Immature natural killer cell (primary cell): ENCODE data around the gene ERFE. TPM values are rescaled to one million over a fixed set of nuclear protein-coding genes. Genes with fewer than 3 reads are reported as not detected.
A peak's percentile ranks its signal among the peaks of the same experiment; 100 is the strongest.

Source experiments
- DNase-seq, 3 donors: peaks; one replicate each; pipeline ENCODE4 v3.0.0; 2022; ENCODE audit warnings: mixed read lengths in 1 of 3
- H3K27ac Mint-ChIP-seq, 6 donors: one replicate each; pipeline ENCODE4 v1.8.0; 2020; ENCODE audit warnings: mixed read lengths in 6 of 6, mild to moderate bottlenecking in 5 of 6, inconsistent platforms in 4 of 6, moderate library complexity in 3 of 6
- H3K27me3 Mint-ChIP-seq, 3 donors: one replicate each; pipeline ENCODE4 v1.8.0; 2020 to 2021; ENCODE audit warnings: low read depth in 3 of 3, mild to moderate bottlenecking in 3 of 3, mixed read lengths in 3 of 3, moderate library complexity in 3 of 3, inconsistent platforms in 1 of 3
- H3K36me3 Mint-ChIP-seq, 3 donors: one replicate each; pipeline ENCODE4 v1.8.0; 2020; ENCODE audit warnings: mixed read lengths in 3 of 3, inconsistent platforms in 2 of 3, mild to moderate bottlenecking in 2 of 3
- H3K4me1 Mint-ChIP-seq, 2 donors: one replicate each; pipeline ENCODE4 v1.8.0; 2020; ENCODE audit warnings: inconsistent platforms in 2 of 2, mild to moderate bottlenecking in 2 of 2, mixed read lengths in 2 of 2, moderate library complexity in 1 of 2
- H3K4me3 Mint-ChIP-seq, 5 donors: one replicate each; pipeline ENCODE4 v1.8.0; 2020; ENCODE audit warnings: mild to moderate bottlenecking in 5 of 5, mixed read lengths in 5 of 5, inconsistent platforms in 3 of 5, moderate library complexity in 3 of 5
- H3K9me3 Mint-ChIP-seq, 6 donors: one replicate each; pipeline ENCODE4 v1.8.0; 2020; ENCODE audit warnings: mild to moderate bottlenecking in 6 of 6, mixed read lengths in 6 of 6, inconsistent platforms in 4 of 6, moderate library complexity in 3 of 6
- polyA plus RNA-seq, 3 donors: library from polyadenylated mRNA; unstranded; fragments of 300-500 nt; fragmentation: Illumina TruSeq; gene quantifications; one replicate each; pipeline ENCODE4 v1.2.3, GENCODE V29; 2021

ERFE gene
- polyA plus RNA-seq, 3 donors from 2014 or later: 4.6 to 6.2 (median 5.7) TPM

- DNase-seq: no peak
- H3K27me3 Mint-ChIP-seq: peaks cover 0 to 4% (median 3%) of the 10 kb centered on the region in 3 donors
- H3K4me1 Mint-ChIP-seq: no peaks in the 10 kb centered on the region
These were observed 36.2 kb upstream of the ERFE start for GRCh38 chr2:238122287-238123217.

GRCh38 chr2:238123218-238123971 lies 35.4 kb upstream of the ERFE start:
- Mint-ChIP-seq H3K9me3 (no peaks in the 10 kb centered on the region), H3K4me3 (no peak overlapping the region), H3K27me3 (peaks cover 0 to 2% (median 0%) of the 10 kb centered on the region in 3 donors), H3K36me3 (no peaks in the 10 kb centered on the region), H3K4me1 (no peaks in the 10 kb centered on the region), H3K27ac (no peak overlapping the region)
- no peak for DNase-seq

More at GRCh38 chr2:238122287-238123217, 36.2 kb upstream of the ERFE start:
- no peaks in the 10 kb centered on the region for H3K36me3 Mint-ChIP-seq
- H3K9me3 Mint-ChIP-seq: no peaks in the 10 kb centered on the region
- H3K27ac Mint-ChIP-seq: no peak overlapping the region
- no peak overlapping the region for H3K4me3 Mint-ChIP-seq

DNA sequence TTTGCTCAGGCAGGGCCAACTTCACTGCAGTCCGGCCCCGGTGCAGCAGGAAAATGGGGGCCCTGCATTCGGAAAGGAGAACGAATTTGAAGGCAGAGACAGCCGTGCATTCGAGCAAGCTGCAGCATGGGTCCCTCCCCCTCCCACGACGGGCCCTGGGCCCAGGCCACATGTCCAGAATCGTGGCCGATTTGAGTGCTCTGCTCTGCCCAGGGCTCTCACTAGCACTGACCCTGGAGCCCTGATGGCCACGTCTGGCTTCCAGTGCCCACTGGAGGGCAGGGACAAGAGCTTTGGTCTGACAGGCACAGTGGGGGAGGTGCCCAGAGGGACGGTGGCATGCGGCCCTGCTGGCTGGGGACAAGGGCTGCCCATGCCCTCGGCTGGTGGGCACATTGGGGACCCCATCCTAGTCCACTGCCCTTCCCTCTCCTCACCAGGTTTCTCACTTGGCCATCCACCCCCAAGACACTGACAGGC lies 34.7 kb upstream of the ERFE start:
- Mint-ChIP-seq H3K36me3 (no peaks in the 10 kb centered on the region), H3K4me1 (no peaks in the 10 kb centered on the region), H3K27me3 (peaks cover 0 to 2% (median 0%) of the 10 kb centered on the region in 3 donors), H3K4me3 (no peak overlapping the region), H3K27ac (no peak overlapping the region), H3K9me3 (no peaks in the 10 kb centered on the region)
- DNase-seq: no peak

DNA sequence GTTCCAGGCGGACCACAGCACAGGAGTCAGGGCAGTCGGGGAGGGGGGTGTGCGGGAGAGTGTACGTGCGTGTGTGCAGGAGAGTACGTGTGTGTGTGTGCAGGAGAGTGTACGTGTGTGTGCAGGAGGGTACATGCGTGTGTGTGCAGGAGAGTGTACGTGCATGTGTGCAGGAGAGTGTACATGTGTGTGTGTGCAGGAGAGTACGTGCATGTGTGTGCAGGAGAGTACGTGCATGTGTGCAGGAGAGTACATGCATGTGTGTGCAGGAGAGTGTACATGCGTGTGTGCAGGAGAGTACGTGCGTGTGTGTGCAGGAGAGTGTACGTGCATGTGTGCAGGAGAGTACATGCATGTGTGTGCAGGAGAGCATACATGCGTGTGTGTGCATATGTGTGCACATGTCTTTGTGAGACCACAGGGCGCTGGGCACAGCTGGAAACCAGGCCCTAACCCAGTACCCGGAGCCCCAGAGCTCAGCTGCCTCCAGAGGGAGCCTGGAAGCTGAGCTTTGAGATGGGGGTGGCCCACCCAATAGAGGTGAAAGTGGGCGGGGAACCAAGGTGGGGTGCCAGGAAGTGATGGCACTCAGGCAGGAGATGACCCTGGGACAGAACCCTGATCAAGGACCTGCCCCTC lies 34.2 kb upstream of the ERFE start:
- peak overlapping the region in 1 of 6 donors; percentile 56 for H3K27ac Mint-ChIP-seq
- H3K4me3 Mint-ChIP-seq: no peak overlapping the region
- no peaks in the 10 kb centered on the region for H3K36me3 Mint-ChIP-seq
- DNase-seq: no peak
- H3K9me3 Mint-ChIP-seq: no peaks in the 10 kb centered on the region
- H3K27me3 Mint-ChIP-seq: peaks cover 0 to 2% (median 0%) of the 10 kb centered on the region in 3 donors
- H3K4me1 Mint-ChIP-seq: no peaks in the 10 kb centered on the region

DNA sequence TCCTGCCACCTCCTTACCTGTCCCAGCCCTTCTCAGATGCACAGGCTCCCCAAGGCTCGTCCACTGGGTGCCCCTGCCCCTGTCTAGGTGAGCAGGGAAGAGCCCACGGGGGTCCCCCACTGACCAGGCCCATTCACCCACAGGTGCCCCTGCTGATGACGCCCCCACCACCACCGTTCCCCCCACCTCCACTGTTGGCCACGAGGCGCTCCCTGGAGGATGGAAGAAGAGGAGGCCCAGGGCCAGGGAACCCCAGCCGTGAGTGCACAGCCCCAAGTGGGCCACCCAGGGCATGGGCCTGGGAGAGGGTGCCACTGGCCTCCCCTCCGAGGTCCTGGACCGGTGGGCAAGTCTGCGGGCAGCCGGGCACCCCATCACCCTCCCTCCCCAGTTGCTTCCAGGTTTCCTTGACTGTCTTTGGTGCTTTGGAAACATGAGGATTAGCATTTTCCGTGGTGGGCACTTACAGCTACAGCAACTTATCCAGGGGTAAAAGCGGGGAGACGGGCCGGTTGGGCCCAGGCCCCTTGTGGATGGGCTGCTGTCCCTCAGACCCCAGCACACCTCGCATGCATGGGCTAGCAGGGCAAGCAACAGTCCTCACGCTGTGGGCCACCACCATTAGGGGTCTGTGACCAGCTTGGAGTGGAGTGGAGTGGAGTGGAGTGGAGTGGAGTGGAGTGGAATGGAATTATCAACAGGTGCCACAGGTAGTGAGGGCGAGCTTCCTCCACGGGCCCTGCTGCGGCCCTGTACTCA lies 33.5 kb upstream of the ERFE start:
- peaks cover 0 to 2% (median 0%) of the 10 kb centered on the region in 3 donors for H3K27me3 Mint-ChIP-seq
- H3K36me3 Mint-ChIP-seq: no peaks in the 10 kb centered on the region
- H3K9me3 Mint-ChIP-seq: no peaks in the 10 kb centered on the region
- no peak overlapping the region for H3K4me3 Mint-ChIP-seq
- H3K4me1 Mint-ChIP-seq: no peaks in the 10 kb centered on the region
- DNase-seq: no peak
- no peak overlapping the region for H3K27ac Mint-ChIP-seq

GRCh38 chr2:238126338-238126737 lies 32.4 kb upstream of the ERFE start:
- no peak overlapping the region for H3K4me3 Mint-ChIP-seq
- no peaks in the 10 kb centered on the region for H3K9me3 Mint-ChIP-seq
- DNase-seq: no peak

GRCh38 chr2:238126775-238127164 lies 32.0 kb upstream of the ERFE start:
- Mint-ChIP-seq H3K36me3 (no peaks in the 10 kb centered on the region), H3K4me1 (no peaks in the 10 kb centered on the region), H3K4me3 (no peak overlapping the region), H3K9me3 (no peaks in the 10 kb centered on the region), H3K27ac (no peak overlapping the region), H3K27me3 (peaks cover 0 to 2% (median 0%) of the 10 kb centered on the region in 3 donors)
- no peak for DNase-seq

More at GRCh38 chr2:238126338-238126737, 32.4 kb upstream of the ERFE start:
- Mint-ChIP-seq H3K27me3 (peaks cover 0 to 2% (median 0%) of the 10 kb centered on the region in 3 donors), H3K4me1 (no peaks in the 10 kb centered on the region), H3K27ac (no peak overlapping the region), H3K36me3 (no peaks in the 10 kb centered on the region)

DNA sequence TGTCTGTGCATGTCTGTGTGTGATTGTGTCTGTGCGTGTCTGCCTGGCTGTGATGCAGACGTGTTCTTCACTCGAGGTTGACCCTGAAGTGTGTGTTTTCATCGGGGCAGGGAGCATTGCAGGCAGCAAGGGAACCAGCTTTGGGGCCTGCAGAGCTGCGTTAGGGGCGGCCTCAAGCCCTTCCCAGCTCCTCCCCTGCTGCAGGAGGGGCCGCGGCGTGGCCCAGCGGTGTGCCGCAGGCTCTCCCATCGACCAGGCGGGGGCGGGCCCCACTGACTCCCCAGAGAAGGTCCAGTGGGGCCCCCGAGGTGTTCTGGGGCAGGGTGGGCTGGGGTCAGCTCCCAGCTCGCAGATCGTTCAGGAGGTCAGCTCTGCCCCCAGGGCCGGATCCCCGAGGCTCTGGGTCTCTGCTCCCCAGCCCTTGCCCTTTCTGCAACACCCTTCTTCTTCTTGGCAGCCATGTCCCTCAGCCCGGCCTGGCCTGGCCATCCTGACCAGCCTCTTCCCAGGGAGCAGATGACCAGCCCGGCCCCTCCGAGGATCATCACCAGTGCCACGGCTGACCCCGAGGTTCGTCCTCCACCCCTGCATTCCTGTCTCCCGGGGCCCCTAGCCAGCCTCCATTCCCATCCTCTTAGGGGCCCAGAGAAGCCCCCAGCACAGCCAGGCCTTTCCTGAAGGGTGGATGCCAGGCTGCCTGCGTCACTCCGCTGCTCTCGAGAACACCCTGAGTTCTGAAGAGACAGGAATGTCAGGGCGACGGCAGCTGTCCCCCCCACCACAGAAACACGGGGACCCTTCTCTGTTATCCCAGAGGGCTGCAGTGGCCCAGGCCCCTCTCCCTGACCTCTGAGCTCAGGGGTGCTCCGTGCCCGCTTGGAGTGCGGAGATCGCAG lies 31.4 kb upstream of the ERFE start:
- no peaks in the 10 kb centered on the region for H3K9me3 Mint-ChIP-seq
- H3K4me1 Mint-ChIP-seq: no peaks in the 10 kb centered on the region
- DNase-seq: peak in 1 of 3 donors; percentile 32
- H3K27ac Mint-ChIP-seq: no peak overlapping the region
- peaks cover 0 to 2% (median 0%) of the 10 kb centered on the region in 3 donors for H3K27me3 Mint-ChIP-seq
- peak overlapping the region in 1 of 5 donors; percentile 21 for H3K4me3 Mint-ChIP-seq
- H3K36me3 Mint-ChIP-seq: no peaks in the 10 kb centered on the region

- H3K27me3 Mint-ChIP-seq: peaks cover 0 to 2% (median 0%) of the 10 kb centered on the region in 3 donors
These were observed 30.7 kb upstream of the ERFE start for GRCh38 chr2:238128061-238128440.

GRCh38 chr2:238128534-238129001 lies 30.2 kb upstream of the ERFE start:
- Mint-ChIP-seq H3K27me3 (peaks cover 0 to 2% (median 1%) of the 10 kb centered on the region in 3 donors), H3K27ac (no peak overlapping the region), H3K4me3 (no peak overlapping the region), H3K36me3 (no peaks in the 10 kb centered on the region), H3K9me3 (no peaks in the 10 kb centered on the region), H3K4me1 (no peaks in the 10 kb centered on the region)
- DNase-seq: no peak

More at GRCh38 chr2:238128061-238128440, 30.7 kb upstream of the ERFE start:
- no peaks in the 10 kb centered on the region for H3K9me3 Mint-ChIP-seq
- H3K36me3 Mint-ChIP-seq: no peaks in the 10 kb centered on the region
- H3K27ac Mint-ChIP-seq: no peak overlapping the region
- H3K4me3 Mint-ChIP-seq: peak overlapping the region in 1 of 5 donors; percentile 21
- DNase-seq: no peak
- H3K4me1 Mint-ChIP-seq: no peaks in the 10 kb centered on the region

DNA sequence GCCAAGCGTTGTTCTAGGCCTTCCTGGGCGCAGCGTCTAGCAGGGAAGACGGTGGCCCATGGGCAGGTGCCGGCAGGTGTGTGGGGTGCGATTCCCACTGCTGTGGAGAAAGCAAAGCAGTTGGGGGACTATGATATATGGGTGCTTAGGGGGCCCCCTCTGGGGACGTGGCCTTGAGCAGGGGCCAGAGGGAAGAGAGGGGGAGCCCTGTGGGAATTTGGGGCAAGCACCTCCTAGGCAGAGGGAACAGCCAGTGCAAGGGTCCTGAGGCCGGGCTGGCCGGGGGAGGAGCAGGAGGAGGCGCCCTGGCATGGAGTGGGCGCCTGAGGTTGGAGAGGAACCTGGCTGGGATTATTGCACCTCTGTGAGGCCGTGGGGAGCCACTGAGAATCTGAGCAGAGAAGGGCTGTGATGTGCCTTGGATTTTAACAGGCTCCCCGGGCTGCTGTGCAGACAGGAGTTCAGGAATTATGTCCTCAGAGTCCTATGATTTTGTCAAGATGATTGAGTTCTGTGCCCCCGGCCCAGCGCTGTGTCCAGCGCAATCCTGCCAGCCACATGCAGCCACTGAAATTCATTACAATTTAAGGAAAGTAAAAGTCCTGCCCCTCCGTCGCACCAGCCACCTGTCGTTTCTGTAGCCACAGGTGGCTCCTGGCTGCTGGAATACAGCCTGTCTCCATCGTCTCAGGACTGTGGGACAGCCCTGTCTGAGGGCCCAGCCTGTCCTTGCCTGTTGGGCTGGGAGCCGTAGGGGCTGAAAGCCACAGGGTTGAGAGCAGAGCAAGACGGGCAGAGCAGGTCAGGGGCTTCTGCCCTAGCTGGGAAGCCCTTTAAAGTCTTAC lies 29.4 kb upstream of the ERFE start:
- Mint-ChIP-seq H3K4me1 (no peaks in the 10 kb centered on the region), H3K27me3 (peaks cover 0 to 1% (median 0%) of the 10 kb centered on the region in 3 donors), H3K27ac (no peak overlapping the region), H3K36me3 (no peaks in the 10 kb centered on the region), H3K9me3 (no peaks in the 10 kb centered on the region), H3K4me3 (no peak overlapping the region)
- no peak for DNase-seq
